ENCODE data around the gene ESR1.

- TF ChIP-seq CTCF (conservative IDR thresholded peaks at IDR 0.05 in 1 of 2, IDR thresholded peaks at IDR 0.05 in 1 of 2; ENCODE audit: extremely low read depth in 1 of 2, insufficient read depth in 1 of 2, low read depth in 1 of 2, low read length in 2 of 2) (no peak), EZH2 (IDR thresholded peaks at IDR 0.05; ENCODE audit: borderline replicate concordance, low read length) (no peak)
Measured at GRCh38 chr6:151869787-151870186, 62.3 kb downstream of the ESR1 start.
